Mesendoderm (in vitro differentiated cells): ENCODE measurements around the gene ZNF281.
A peak's percentile ranks its signal among the peaks of the same experiment; 100 is the strongest.

Source experiments
- DNase-seq: peaks from one replicate; pipeline ENCODE4 v3.0.0; 2013
- H2AK5ac ChIP-seq: 2 replicates; pipeline ENCODE4 v1.6.1; 2013; ENCODE audit warnings: low read length, inconsistent platforms
- H2BK120ac ChIP-seq: 2 replicates; pipeline ENCODE4 v1.6.1; 2013; ENCODE audit warnings: low read depth, mild to moderate bottlenecking, low read length, moderate library complexity, mixed read lengths
- H2BK15ac ChIP-seq: replicated peaks from 2 replicates; pipeline ENCODE4 v1.6.1; 2013; ENCODE audit warnings: low read depth, mild to moderate bottlenecking, moderate library complexity
- H2BK5ac ChIP-seq: 2 replicates; pipeline ENCODE4 v1.6.1; 2013; ENCODE audit warnings: low read length, inconsistent platforms
- H3K18ac ChIP-seq: 2 replicates; pipeline ENCODE4 v1.6.1; 2013; ENCODE audit warnings: mild to moderate bottlenecking, low read length, mixed read lengths
- H3K23ac ChIP-seq: one replicate; pipeline ENCODE4 v1.6.1; 2013; ENCODE audit warnings: low read length
- H3K27ac ChIP-seq: 2 replicates; pipeline ENCODE4 v1.5.1; 2013; ENCODE audit warnings: low read depth, mild to moderate bottlenecking, inconsistent platforms, low read length, moderate library complexity
- H3K27me3 ChIP-seq: 2 replicates; pipeline ENCODE4 v1.6.1; 2013; ENCODE audit warnings: low read length, control low read depth, mild to moderate bottlenecking, inconsistent platforms; ENCODE audit not compliant: insufficient read depth, poor library complexity
- H3K36me3 ChIP-seq: 2 replicates; pipeline ENCODE4 v1.6.1; 2013; ENCODE audit warnings: low read length, inconsistent platforms; ENCODE audit not compliant: control insufficient read depth, insufficient read depth
- H3K4ac ChIP-seq: one replicate; pipeline ENCODE4 v1.6.1; 2013; ENCODE audit warnings: low read depth, mild to moderate bottlenecking, low read length, moderate library complexity
- H3K4me1 ChIP-seq: 2 replicates; pipeline ENCODE4 v1.6.1; 2013; ENCODE audit warnings: low read depth, low read length, inconsistent platforms; ENCODE audit not compliant: control insufficient read depth
- H3K4me2 ChIP-seq: 2 replicates; pipeline ENCODE4 v1.6.1; 2013; ENCODE audit warnings: low read length
- H3K4me3 ChIP-seq: 2 replicates; pipeline ENCODE4 v1.5.1; 2013; ENCODE audit warnings: mild to moderate bottlenecking, low read length
- H3K56ac ChIP-seq: one replicate; pipeline ENCODE4 v1.6.1; 2013; ENCODE audit warnings: low read length
- H3K79me1 ChIP-seq: 2 replicates; pipeline ENCODE4 v1.6.1; 2013; ENCODE audit warnings: low read length, inconsistent platforms
- H3K79me2 ChIP-seq: 2 replicates; pipeline ENCODE4 v1.6.1; 2013; ENCODE audit warnings: mild to moderate bottlenecking, low read length; ENCODE audit not compliant: control insufficient read depth, insufficient read depth
- H3K9ac ChIP-seq: 2 replicates; pipeline ENCODE4 v1.6.1; 2013; ENCODE audit warnings: low read length, inconsistent platforms
- H4K5ac ChIP-seq: one replicate; pipeline ENCODE4 v1.6.1; 2013; ENCODE audit warnings: low read length
- H4K8ac ChIP-seq: one replicate; pipeline ENCODE4 v1.6.1; 2013; ENCODE audit warnings: low read depth, mild to moderate bottlenecking, control low read depth, low read length, moderate library complexity
- WGBS: extraction: QIAGEN DNeasy Blood & Tissue Kit; methylation state at CpG from one replicate; pipeline ENCODE4 v1.1.7; 2013; ENCODE audit warnings: low lambda C conversion rate, missing lambda C conversion rate; ENCODE audit not compliant: insufficient coverage; ENCODE audit errors: extremely low coverage; 5-methylcytosine and 5-hydroxymethylcytosine counted together

ZNF281 gene

GRCh38 chr1:200372095-200372884, 37.5 kb downstream of the ZNF281 start:
- Histone ChIP-seq H3K27me3 (no peaks in the 10 kb centered on the region), H2AK5ac (no peak overlapping the region), H3K4ac (peak overlapping the region; percentile 4), H3K9ac (no peak overlapping the region), H3K79me2 (no peaks in the 10 kb centered on the region), H3K4me3 (no peak overlapping the region), H2BK15ac (peak overlapping the region; percentile 92), H4K5ac (no peak overlapping the region), H3K36me3 (no peaks in the 10 kb centered on the region), H4K8ac (no peak overlapping the region), H3K4me1 (peaks cover 7% of the 10 kb centered on the region), H3K56ac (no peak overlapping the region), H3K23ac (no peak overlapping the region), H3K79me1 (no peaks in the 10 kb centered on the region), H3K18ac (peak overlapping the region; percentile 68), H3K4me2 (no peak overlapping the region), H2BK5ac (no peak overlapping the region), H3K27ac (peak overlapping the region; percentile 46), H2BK120ac (peak overlapping the region; percentile 85)
- WGBS = no CpG with 5 or more reads among the region's 3 CpGs
- DNase-seq = peak; percentile 79

- Histone ChIP-seq H3K79me2 (no peaks in the 10 kb centered on the region), H3K9ac (no peak overlapping the region), H3K4me3 (no peak overlapping the region), H3K4ac (peak overlapping the region; percentile 52), H3K27me3 (no peaks in the 10 kb centered on the region), H4K8ac (no peak overlapping the region), H3K56ac (no peak overlapping the region), H3K4me1 (peaks cover 8% of the 10 kb centered on the region), H3K23ac (no peak overlapping the region), H2BK120ac (no peak overlapping the region), H4K5ac (no peak overlapping the region), H2BK15ac (no peak overlapping the region), H3K79me1 (no peaks in the 10 kb centered on the region), H2BK5ac (no peak overlapping the region), H3K27ac (no peak overlapping the region), H3K4me2 (no peak overlapping the region), H3K36me3 (no peaks in the 10 kb centered on the region), H2AK5ac (no peak overlapping the region), H3K18ac (no peak overlapping the region)
- 100% methylated on average over 1 of the region's 2 CpGs for WGBS
- no peak for DNase-seq
Measured at GRCh38 chr1:200369706-200370105, 40.1 kb downstream of the ZNF281 start.

GRCh38 chr1:200369131-200369530, 40.7 kb downstream of the ZNF281 start:
- H3K4me3 ChIP-seq = no peak overlapping the region
- H3K23ac ChIP-seq = peak overlapping the region; percentile 59
- H3K36me3 ChIP-seq = no peaks in the 10 kb centered on the region
- no peak overlapping the region for H2BK15ac ChIP-seq
- no CpG with 5 or more reads among the region's 4 CpGs for WGBS
- no peak overlapping the region for H2BK5ac ChIP-seq
- no peaks in the 10 kb centered on the region for H3K27me3 ChIP-seq
- H2BK120ac ChIP-seq = no peak overlapping the region
- peak overlapping the region; percentile 56 for H2AK5ac ChIP-seq
- no peaks in the 10 kb centered on the region for H3K79me2 ChIP-seq
- H3K79me1 ChIP-seq = no peaks in the 10 kb centered on the region
- no peak overlapping the region for H3K9ac ChIP-seq
- no peak overlapping the region for H4K5ac ChIP-seq
- H3K4ac ChIP-seq = peak overlapping the region; percentile 38
- no peak overlapping the region for H4K8ac ChIP-seq
- peak overlapping the region; percentile 92 for H3K18ac ChIP-seq
- no peak overlapping the region for H3K4me2 ChIP-seq
- H3K56ac ChIP-seq = peak overlapping the region; percentile 34
- DNase-seq = no peak
- peaks cover 8% of the 10 kb centered on the region for H3K4me1 ChIP-seq
- no peak overlapping the region for H3K27ac ChIP-seq

GRCh38 chr1:200368556-200368955, 41.3 kb downstream of the ZNF281 start:
- no peak overlapping the region for H3K27ac ChIP-seq
- no peak overlapping the region for H3K4me3 ChIP-seq
- H3K18ac ChIP-seq = peak overlapping the region; percentile 19
- no peaks in the 10 kb centered on the region for H3K27me3 ChIP-seq
- no peak overlapping the region for H2AK5ac ChIP-seq
- H3K79me1 ChIP-seq = no peaks in the 10 kb centered on the region
- H3K56ac ChIP-seq = no peak overlapping the region
- H2BK15ac ChIP-seq = no peak overlapping the region
- H3K36me3 ChIP-seq = no peaks in the 10 kb centered on the region
- no peaks in the 10 kb centered on the region for H3K79me2 ChIP-seq
- H2BK5ac ChIP-seq = no peak overlapping the region
- no peak overlapping the region for H4K5ac ChIP-seq
- H3K23ac ChIP-seq = no peak overlapping the region
- H3K9ac ChIP-seq = no peak overlapping the region
- no peak overlapping the region for H3K4ac ChIP-seq
- H3K4me1 ChIP-seq = peaks cover 8% of the 10 kb centered on the region
- H3K4me2 ChIP-seq = no peak overlapping the region
- WGBS = no CpG with 5 or more reads among the region's 6 CpGs
- H2BK120ac ChIP-seq = no peak overlapping the region
- DNase-seq = peak; percentile 89
- H4K8ac ChIP-seq = no peak overlapping the region

GRCh38 chr1:200367841-200368534, 41.8 kb downstream of the ZNF281 start:
- no peak overlapping the region for H4K5ac ChIP-seq
- DNase-seq = no peak
- peak overlapping the region; percentile 40 for H3K56ac ChIP-seq
- H3K4ac ChIP-seq = peak overlapping the region; percentile 8
- H3K79me1 ChIP-seq = no peaks in the 10 kb centered on the region
- no peaks in the 10 kb centered on the region for H3K27me3 ChIP-seq
- H3K36me3 ChIP-seq = no peaks in the 10 kb centered on the region
- peak overlapping the region; percentile 86 for H2AK5ac ChIP-seq
- H2BK120ac ChIP-seq = peak overlapping the region; percentile 15
- H3K18ac ChIP-seq = peak overlapping the region; percentile 19
- H3K4me1 ChIP-seq = peaks cover 12% of the 10 kb centered on the region
- no peak overlapping the region for H2BK15ac ChIP-seq
- no peaks in the 10 kb centered on the region for H3K79me2 ChIP-seq
- H2BK5ac ChIP-seq = no peak overlapping the region
- H3K23ac ChIP-seq = peak overlapping the region; percentile 59
- H3K27ac ChIP-seq = peak overlapping the region; percentile 39
- H3K4me2 ChIP-seq = no peak overlapping the region
- no CpG with 5 or more reads among the region's 3 CpGs for WGBS
- no peak overlapping the region for H3K9ac ChIP-seq
- no peak overlapping the region for H3K4me3 ChIP-seq
- no peak overlapping the region for H4K8ac ChIP-seq
